RPMI8226 (cell line): ENCODE measurements around the gene SELENOI.
A peak's percentile ranks its signal among the peaks of the same experiment; 100 is the strongest.

ENCODE experiments used
- DNase-seq: peaks from one replicate; pipeline ENCODE4 v3.0.0-alpha.2; 2015

Gene SELENOI

DNA sequence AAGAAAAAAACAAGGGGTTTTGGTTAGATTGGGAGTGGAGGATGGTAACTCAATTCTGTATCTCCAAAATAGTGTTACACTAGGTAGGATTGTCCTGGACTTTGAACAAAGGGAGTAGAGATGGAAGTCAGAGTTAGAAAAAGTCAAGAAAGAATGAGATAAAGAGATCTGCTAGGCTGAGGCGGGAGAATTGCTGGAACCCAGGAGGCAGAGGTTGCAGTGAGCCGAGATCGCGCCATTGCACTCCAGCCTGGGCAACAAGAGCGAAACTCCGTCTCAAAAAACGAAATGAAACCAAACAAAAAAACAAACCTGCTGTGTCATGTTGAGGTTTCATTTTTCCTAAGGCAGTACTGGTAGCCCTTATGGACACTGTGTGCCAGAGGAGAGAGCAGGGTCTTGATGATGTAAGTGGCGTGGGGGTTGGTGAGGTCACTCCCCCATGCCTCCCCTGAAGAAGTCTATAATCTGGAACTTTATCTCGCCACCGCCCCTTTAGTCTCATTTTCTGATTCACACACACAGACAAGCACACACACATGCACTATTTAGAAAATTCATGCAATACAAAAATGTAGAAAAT, 66.2 kb downstream of the SELENOI start:
- peak; percentile 77 for DNase-seq

DNA sequence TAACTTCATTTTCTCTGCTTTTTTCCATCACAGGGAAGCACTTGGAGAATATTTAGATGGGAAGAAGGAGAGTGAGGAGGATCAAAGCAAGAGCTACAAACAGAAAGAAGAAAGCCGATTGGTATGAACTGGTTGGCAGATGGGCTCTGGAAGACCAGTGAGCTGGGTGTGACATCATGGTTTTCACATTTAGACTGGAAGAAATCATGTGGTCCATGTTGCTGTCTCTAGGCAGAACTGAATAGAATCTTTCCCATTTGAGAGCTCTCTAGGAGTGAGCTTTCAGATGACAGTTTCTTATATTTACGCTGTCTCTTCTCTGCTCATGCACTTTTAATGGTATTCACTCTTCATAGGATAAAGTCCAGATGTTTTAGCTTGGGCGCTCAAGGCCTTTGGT, 68.4 kb downstream of the SELENOI start:
- DNase-seq = no peak

DNA sequence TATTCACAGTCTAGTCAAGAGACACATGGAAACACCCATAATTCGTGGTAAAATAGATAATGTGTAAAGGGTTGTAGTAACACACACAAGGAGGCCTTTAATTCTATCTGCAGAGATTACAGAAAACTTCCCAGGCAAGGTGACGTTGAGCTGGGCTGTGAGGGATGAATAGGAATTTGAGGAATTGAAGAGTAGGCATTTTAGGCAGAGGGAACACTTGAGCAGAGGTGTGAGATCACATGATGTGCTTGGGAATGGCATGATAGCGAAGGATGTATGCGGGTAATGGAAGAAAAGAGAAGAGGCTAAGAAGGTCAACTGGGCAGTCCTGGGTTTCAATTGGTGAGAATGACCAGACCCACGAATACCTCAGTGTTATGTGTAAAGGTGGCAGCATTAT, 76.0 kb downstream of the SELENOI start:
- no peak for DNase-seq

DNA sequence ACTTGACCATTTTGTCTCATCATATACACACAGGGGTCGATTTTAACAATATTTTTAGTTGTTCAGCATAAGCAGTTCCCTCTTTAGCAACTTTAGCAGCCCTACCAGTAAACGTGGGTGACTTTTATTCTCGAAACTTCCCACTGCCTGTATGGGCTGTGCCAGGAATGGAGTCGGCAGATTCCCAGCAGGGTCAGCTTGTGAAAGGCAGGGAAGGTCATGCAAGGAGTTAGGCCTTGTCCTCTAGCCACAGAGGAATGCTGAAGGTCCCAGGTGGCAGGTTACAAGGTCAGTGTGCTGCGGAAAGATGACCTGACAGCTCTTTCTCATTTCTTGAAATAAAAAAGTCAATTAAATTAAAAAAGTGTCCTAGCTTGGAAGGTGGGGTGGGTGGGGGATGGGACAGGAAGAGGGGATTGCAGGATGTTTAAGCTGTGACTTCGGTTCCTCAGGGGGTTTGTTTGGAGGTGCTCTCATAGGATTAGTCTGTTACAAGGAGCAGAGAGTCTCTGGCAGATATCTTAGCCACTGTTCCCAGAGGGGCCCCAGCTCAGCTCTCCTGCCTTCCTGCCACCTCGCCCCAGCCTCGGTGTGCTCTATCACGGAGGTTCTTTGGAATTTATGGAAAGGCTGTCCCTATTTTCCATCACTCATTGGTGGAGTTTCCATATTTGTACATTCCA, 77.1 kb downstream of the SELENOI start:
- DNase-seq = no peak

DNA sequence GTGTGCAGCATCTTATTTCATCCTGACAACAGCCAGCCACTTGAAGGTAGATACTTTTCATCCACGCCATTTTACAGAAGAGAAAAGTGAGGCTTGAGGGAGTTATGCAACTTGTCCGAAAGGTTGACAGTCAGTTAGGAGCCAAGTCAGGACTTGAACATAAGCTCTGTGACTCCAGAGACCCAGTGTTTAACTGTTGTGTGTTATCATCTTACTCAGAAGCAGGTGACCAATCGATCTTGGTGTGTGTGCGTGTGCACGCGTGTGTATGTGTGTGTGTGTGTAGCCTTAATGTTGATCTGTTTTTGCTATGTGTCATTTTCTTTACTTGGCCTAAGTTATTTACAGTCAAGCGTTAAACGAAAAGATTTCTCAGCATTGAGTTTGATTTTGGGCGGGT, 77.8 kb downstream of the SELENOI start:
- DNase-seq = no peak

DNA sequence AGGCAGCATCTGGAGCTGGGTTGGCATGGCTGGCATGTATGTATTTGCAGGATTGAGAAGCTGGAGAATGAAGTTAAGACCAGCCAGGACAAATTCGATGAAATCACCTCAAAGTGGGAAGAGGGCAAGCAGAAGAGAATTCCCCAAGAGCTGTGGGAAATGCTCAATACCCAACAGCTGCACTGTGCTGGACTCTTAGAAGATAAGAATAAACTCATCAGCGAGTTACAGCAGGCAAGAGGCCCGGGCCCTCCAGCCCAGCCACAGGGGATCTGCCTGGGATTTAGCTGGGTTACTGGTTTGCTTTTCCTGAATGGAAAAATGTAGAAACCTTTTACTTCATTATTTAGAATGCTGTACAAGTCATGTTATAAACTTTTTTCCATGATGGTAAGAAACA, 78.3 kb downstream of the SELENOI start:
- DNase-seq = no peak

DNA sequence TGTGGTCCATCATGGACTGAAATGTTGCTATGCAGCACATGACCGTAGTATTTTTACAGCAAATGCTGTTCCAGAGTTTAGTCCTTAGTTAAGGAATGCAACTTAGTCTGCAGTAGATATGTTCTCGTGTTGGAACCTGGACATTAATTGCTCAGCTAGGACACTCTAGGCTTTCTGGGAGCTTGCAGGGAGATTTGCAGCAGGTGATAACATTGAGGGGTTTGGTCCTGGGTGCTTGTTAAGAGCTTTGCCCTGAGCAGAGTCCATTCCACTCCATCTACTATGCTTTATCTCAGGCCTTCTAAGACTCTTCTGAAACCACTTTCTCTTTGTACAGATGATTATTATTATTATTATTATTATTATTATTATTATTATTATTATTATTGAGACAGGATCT, 82.9 kb downstream of the SELENOI start:
- no peak for DNase-seq

DNA sequence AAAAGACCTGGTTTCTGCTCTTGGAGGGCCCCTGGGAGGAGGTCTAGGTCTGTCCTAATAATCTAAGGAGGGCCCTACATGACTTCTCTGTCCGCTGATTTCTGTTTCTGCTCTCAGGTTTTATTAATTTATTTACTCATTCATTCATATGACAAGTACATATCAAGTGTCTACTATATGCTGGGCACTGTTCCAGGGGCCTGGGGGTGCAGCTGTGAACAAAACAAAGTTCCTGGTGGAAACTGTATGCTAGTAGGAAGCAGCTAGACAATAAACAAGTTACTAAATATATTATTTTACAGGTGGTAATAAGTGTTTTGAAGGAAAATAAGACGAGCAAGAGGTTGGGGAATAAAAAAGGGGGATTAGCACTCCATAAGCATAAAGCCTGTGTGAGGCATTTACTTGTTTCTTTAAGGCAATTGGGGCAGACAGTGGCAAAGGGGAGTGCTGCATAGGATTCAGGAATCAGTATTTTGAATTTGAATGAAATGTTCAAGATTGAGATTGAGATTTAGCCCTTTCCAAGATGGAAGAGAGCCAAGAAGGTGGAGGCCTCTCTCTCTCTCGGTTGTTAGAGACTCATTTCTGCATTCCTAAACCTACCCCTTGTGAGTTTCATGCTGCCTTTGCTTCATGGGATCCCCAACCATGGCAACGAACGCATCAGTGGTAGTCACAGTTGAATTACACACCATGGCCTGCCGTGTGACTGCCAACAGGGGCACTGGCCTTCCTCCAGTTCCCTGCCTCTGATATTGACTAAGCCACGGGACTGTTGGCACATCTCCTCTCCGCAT, 84.0 kb downstream of the SELENOI start:
- peak; percentile 24 for DNase-seq

DNA sequence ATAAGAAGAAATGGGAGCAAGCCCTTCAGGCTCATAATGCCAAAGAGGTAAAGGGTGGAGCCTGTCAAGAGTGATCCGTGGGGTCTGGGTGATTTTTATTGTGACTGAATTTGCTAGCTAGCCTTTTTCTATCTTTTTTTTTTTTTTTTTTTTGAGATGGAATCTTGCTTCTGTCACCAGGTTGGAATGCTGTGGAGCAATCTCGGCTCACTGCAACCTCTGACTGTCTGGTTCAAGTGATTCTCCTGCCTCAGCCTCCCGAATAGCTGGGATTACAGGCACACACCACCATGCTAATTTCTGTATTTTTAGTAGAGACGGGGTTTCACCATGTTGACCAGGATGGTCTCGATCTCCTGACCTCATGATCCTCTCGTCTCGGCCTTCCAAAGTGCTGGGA, 84.9 kb downstream of the SELENOI start:
- no peak for DNase-seq

DNA sequence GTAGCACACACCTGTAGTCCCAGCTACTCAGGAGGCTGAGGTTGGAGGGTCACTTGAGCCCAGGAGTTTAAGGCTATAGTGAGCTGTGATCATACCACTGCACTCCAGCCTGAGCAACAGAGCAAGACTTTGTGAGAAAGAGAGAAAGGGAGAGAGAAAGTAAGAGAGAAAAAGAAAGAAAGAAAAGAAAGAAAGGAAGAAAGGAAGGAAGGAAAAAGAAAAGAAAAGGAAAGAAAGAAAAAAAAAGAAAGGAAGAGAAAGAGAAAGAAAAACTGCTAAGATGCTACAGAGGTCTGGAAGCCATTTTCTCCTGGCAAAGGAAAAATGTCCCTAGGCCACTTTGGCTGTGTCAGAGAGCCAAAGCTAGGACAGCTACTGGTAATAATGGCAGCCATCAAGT, 86.4 kb downstream of the SELENOI start:
- DNase-seq = no peak

DNA sequence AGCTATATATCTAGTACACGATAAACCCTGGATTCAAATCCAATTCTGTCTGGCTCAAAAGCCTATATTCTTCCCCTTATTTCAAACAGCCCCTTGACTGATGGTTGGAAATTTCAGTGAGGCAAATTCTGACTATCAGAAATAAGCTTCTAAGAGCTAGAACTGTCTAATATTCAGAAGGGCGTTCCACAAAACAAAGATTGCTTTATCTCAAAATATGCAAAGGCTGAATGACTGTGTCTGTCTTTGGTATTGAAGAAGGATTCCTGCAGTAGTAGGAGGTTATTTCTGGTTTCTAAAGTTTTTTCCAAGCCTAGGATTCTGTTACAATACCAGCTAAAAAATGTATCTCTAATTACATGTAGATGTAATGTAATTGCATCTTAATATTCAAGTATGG, 86.9 kb downstream of the SELENOI start:
- no peak for DNase-seq

DNA sequence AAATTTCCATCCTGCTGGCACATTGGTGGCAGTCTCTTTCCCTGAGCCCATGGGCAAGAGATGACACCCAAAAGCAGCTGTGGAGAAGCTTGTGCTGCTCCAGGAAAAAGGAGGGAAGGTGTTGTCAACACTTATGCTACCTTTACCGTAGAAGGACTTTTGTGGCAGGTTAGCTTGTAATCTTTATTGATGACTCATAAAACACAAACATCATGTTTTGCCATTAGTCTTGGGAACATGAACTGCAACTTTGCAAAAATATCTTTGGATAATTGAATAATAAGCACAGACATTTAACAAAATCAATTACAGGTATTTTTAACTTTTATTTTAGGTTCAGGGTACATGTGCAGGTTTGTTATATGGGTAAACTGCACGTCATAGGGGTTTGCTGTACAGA, 89.2 kb downstream of the SELENOI start:
- DNase-seq = no peak

DNA sequence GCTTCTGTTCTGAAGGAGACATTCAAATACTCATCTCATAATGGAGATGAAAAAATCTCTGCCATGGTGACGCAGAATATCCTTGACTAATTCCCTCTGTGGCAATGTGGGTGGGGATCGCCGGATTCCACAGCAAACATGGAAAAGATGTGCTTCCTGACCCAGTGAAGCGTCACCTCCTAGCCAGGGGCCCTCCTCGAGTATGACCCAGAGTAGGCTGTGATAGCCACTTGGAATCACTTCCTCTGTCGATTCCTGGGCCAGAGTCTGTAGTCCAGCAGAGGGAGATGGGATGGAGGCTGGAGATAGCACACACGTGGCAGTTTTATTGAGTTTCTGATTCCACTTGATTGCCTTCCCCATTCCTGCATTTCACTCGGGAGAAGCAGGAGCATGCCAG, 92.6 kb downstream of the SELENOI start:
- DNase-seq = no peak

DNA sequence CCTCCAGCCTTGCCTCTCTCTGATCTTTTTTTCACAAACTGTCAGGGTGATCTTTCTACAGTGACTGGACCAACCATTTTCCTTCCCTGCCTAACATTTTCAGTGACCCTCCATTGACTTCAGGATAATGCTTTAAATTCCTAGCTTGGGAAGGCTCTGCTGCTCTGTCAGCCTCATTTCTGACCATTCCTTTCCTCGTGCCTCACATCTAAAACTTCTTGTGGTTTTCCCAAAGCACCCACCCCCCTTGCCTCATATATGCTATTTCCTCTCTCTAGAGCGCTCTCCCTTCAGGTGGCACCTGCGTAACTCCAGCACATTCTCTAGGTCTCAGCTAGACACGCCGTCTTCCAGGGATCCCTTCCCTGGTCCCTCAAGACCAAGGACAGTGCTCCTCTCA, 93.0 kb downstream of the SELENOI start:
- DNase-seq = no peak

DNA sequence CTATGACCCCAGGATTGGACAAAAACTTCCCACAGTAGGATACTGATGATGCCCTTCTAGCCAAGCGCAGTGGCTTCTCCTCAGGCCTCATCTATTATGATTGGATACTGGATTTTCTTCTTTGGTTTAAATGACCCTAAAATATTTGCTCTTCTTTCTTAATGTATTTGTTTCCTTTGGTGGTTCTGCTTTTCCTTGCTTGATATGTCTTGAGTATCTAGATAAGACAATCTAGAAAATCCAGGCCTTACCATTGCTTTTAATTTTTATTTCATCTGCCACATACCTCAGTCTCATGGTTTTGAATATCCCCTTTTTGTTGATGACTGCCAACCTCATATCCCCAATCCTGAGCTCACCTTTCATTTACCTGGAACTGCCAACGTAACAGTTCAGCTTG, 96.4 kb downstream of the SELENOI start:
- DNase-seq = no peak

DNA sequence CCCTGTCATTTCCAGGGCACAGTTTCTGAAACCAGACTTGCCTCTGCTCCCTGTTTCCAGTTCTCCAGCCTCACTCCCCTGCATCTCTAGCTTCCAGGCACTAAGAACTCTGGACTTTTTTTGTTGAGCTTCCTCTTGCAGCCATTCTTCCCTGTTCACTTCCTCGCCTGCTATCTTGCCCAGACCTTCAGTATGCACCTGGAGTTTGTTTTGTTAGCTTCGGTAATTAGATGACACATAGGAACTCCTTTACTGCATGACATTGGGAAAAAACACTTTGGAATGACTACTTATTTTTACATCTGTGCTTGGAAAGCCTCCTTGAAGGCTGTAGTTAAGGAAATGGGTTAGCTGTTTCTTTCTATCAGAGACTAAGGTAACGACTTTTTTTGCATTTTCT, 96.8 kb downstream of the SELENOI start:
- no peak for DNase-seq

DNA sequence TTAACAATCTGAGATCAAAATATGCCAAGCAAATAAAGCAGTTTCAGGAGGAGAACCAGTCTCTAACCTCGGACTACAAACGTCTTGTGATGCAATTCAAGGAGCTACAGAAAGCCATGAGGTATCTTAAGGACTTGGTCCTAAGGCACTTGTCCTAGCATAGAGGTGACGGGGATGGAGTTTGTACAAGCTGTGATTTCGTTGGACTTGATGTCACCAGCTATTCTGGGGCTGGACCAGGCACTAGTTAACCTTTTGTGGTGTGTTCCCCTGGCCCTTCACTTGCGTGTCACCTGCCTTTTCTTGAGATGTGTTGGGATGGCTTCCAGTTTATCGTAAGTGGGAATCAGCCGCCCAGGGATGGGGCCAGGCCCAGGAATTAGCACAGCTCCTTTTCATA, 98.3 kb downstream of the SELENOI start:
- DNase-seq = no peak
